HL-60/S4 treated with phorbol 12-myristate 13-acetate at 8.2 ng/mL for 4 days and 3 days (cell line): ENCODE results near the gene CPVL.

Source experiments
- in situ Hi-C: fragments of 300-500 bp; cut with MboI; formaldehyde crosslinking; loops from 2 replicates; pipeline ENCODE4 v1.15.0; 2022; ENCODE audit warnings: low sequenced_read_pairs

Gene CPVL

DNA sequence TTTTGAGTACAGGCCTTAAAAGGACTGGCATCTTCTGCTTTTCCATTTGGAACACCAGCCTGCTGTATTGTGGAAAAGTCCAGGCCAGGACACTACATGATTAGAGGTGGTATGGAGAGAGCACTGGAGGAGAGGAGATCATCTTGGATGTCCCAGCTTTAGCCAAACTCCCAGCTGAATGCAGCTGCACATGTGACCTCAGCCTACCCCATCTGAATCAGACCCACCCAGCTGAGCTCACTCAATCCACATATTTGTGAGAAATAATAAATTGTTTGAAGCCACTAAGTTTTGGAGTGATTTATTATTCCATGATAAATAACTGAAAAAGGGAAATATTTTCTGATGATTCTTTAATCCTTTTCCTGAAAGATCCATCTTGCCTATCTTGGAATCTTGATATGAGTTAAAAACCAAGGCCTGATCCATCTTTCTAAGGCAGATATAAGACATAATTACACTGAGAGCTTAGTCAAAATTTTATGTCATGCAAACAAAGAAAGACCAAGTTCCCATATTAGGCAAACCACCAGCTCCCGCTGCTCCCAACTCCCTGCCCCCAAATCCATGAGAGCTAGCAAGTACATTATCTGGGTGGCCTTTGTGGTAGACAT lies 133.1 kb downstream of the CPVL start:
- in situ Hi-C loops: no loop called here

DNA sequence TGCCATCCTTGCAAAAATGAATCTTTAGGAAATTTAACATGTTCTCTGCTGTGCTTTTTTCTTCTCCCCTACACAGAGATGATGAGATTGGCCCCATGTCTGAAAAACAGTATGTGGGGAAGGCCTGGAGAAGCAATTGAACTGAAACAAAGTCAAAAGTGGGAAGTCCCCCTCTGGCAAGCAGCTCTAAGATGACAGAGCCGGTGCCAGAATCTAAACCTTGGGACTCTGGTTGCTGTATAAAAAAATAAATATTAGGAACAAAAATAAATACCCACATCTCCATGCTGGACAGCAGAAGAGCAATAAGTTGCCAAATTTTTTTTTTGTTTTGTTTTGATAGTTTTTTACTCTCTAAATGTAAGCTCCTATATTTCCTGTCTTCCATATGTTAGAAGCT lies 136.4 kb downstream of the CPVL start:
- in situ Hi-C loops: no loop called here

- in situ Hi-C loops: no loop called here
Observed at GRCh38 chr7:29008590-29008989, 137.7 kb downstream of the CPVL start.

DNA sequence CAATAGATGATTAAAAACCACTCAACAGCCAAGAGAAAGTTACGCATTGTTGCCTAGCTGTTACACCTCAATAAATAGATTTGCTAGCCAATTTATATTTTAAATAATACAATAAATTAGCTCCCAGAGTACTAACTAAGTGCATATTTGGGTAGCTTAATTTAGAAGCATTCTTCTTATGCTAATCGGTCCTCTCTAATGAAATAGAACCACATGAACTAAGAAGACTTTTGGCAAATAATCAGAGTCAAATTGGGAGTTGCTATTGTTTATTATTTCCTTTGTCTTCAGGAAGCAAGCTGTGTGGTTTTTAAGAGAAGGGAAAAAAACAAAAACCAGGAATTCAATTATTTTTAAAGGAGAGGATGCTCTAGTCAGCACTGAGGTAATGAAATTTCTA lies 139.2 kb downstream of the CPVL start:
- in situ Hi-C loops: no loop called here

DNA sequence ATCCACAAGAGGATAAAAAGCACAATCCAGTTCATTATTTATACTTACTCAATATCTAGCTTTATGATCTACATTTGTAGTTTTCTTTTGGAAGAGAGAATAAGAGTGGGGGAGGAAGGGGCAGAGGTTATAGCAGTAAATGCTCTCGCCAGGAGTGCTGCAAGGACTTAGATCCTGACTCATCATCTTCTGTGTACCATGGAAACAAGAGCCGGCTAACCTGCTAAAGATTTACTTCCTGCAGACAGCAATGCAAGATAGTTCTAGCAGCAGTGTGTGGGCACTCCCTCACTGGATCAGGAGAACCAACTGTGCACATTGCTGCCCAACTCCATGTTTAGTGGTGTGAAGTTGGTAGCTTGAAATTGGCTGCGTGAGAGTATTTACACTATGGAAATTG lies 140.5 kb downstream of the CPVL start:
- in situ Hi-C loops: no loop called here

- in situ Hi-C loops: no loop called here
Observed at GRCh38 chr7:29005406-29005805, 140.9 kb downstream of the CPVL start.

GRCh38 chr7:29003703-29004102 lies 142.6 kb downstream of the CPVL start:
- in situ Hi-C loops: no loop called here

DNA sequence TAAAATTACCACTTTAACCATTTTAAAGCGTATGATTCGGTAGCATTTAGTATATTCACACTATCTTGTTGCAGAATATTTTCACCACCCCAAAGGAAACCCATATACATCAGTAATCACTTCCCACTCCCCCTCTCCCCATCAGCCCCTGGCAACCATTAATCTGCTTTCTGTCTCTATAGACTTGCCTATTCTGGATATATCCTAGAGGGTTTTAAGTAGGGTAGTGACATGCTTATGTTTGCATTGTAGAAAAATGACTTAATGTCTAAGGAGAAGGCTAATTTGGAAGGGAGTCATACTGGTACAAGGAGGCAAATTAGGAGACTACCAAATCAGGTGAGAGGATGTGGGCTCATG lies 145.6 kb downstream of the CPVL start:
- in situ Hi-C loops: no loop called here

DNA sequence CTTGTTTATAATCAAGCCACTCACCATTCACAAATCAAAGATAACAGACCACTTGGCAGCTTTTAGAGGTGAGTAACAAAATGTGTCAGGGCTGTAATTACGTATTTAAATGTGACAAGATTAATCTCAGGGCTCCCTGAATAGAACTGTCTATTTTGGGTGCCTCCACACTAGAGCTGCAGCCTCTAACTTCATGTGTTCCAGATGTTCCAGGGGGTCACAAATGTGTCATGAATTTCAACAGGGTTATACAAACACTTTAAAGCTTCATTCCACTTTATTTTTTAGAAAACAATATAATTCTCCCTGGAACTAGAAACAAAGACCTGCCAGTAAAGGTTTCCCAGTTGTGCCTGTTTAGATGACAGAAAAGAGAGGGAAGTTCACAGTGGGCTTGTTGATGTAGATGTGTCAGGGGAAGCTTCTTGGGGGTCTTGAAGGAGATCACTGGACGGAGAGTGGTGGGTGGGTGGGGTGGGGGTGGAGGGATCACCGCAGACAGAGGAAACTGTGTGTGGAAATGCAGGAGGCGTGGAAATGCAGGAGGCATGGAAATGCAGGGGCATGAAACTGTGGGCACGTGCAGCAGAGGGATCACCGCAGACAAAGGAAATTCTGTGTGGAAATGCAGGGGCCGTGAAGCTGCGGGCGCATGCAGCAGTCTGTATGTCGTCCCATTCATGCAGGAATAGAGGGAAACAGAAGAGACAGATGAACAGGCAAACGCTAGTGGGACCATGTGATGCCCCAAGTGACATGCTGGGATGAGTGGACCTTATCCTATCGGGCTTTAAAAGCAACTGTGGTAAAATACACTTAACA lies 146.2 kb downstream of the CPVL start:
- in situ Hi-C loops: no loop called here

DNA sequence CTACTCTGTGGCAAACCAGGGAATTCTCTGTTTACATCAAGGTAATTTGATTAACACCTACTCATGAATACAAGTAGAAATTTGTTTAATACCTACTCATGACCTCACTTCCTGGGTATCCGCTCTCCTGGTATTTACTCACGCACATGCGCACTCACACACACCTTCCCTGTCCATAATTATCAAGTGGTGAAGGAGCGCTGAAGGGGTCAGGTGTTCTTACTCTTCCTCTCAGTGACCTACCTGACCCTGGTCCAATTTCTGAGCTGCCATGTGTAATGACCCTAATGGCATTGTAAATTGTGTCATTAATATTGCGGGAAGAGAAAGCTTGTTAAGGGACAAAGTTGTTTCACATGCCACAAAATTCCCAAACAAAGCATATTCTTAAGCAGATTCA lies 146.9 kb downstream of the CPVL start:
- in situ Hi-C loops: no loop called here

DNA sequence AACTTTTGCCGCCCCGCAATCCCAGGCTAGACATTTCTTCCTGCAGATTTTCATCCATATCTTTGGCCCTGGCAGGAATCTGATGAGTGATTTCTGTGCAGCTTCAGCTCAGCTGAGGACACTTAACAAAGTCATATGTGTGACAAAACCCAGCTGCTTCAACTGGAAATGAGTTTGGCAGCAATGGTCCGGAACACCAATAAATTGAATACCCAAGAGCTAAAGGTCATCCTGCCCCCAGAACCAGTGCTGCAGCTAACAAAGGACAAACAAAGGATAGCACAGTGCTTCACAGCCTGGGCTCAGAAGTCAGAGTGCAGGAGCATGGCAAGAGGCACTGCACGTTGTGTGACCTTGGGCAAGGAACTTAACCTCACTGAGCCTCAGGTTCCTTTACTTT lies 148.2 kb downstream of the CPVL start:
- in situ Hi-C loops: no loop called here

DNA sequence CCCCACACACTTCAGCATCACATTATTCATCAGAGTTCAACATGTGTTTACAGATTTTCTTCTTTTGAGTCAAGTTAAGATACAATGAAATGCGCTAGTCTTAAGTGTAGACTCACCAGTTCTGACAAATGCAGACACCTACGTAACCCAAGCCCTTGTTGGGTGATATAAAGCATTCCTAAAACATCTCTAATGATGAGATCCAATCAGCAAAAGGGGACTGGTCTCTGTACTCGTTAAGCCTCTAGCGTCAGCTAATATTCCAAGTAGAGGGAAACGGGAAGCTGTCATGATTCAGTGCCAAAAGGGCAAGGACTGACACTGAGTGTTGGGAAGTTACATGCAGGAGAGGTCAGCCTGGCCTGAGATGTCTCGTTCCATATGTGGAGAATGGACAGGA lies 149.5 kb downstream of the CPVL start:
- in situ Hi-C loops: no loop called here

DNA sequence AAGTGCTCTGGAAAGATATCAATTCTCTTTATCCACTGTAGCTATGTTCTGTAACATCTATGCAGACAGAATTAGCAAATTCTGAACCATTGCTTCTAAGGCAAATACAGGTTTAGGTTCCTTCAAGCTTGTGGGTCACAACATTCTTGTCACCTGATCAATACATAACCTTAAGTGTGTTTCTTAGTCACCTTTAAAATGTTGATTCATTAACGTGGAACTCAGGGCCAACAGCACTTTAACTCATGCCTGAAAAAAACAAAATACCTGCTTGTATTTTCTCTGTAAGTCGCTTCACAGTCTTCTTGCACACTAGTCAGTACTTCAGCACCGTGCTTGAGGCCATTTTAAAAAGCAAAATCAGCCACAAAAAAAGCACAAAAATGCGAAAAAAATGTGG lies 153.0 kb downstream of the CPVL start:
- in situ Hi-C loops: no loop called here

DNA sequence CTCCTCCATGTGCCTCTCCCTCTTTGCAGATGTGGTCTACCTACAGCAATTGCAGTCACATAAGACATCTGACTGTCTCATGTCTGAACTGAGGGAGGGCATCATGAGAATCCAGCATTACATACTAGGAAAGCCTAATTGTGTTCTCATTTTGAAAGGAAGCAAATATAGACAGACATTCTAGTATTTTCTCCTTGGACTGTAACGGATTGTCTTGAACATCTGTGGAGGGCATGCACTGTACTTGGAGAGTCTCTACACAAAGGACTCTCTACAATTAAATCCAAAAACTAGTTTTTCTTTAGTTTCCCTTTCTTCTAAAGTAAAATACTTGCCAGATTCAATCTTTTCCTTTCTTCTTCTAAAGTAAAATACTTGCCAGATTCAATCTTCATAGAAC lies 153.5 kb downstream of the CPVL start:
- in situ Hi-C loops: no loop called here

DNA sequence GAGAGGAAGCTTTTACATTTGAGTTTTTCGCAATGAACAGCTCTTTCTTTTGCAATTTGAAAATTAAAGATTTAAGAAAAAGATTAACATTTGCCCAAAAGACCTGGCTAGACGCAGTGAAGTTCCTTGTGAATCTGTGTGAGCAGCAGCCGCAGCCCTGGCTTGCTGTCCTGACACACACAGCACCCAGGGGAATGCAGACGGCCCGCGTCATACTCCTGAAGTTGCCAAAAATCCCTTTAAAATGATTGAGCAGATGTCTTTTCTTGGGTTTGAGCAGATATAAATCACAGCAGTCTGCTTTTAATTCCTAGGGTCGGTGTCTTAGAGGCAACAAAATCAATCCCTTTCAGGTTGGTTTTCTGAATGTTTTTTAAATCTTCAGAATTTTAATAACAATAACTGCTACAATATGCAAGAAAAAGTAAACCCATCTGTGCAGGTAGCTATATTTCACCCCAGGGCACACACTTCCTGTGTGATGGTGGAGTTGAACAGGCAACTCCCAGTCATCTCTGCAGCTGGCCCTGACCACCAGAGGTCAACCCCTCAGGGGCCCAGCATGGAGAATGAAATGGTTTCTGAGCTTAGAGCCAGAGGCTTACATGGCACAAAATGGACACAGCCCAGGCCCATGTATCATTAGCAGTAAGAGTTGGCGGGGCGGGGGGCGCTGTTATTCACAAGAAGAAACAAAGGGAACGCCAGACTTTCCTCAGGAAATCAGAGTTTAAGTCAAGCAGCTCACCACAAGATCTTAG lies 156.0 kb downstream of the CPVL start:
- in situ Hi-C loops: no loop called here

DNA sequence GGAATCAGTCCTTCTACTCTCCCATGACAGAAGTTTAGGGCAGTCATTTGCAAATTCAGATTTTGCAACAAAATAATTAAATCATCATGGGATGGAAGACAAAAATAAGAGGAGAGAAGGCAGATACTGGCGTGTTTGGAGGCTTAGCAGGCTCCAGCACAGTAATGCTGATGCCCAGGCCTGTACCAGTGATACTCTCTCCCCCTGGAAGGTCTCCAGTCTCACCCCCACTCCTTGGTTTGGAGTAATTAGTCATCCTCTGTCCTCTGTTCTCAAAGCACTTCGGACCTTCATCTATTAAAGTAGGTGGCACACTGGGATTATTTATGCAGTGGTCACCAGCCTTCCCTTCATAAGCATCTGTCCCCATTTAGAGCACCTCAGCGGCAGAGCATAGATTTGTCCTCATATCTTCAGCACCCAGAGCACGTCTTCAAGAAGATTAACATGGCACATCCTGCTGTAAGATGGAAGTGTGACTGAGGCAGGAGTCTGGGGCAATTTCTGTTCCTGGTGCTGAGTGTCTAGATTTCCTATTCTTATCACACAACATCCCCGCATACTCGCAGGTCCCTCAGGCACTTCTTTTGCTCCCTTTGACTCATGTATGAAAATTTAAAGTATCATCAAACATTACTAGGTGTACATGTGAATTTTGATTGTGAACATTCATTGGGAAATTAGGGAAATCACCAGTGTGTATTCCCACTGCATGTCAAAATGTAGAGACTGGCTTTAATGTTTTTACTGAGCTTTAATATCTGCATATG lies 156.9 kb downstream of the CPVL start:
- in situ Hi-C loops: no loop called here

GRCh38 chr7:28988810-28989209 lies 157.5 kb downstream of the CPVL start:
- in situ Hi-C loops: no loop called here

GRCh38 chr7:28988091-28988490 lies 158.2 kb downstream of the CPVL start:
- in situ Hi-C loops: no loop called here

DNA sequence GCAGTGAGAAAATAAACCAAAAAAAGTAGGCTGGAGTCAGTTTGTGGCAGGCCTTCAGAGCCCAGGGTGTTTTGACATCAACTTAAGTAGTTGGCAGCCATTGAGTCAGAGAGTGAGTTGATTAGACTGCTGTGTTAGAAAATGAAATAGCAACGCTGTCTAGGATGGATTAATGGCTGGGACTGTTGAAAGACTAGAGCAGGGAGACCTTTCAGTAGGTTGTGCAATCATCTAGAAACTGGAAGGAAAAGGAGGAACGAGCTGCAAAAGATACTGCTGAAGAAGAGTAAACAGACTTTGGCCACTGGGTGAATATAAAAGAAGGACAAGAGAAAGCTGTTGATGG lies 159.6 kb downstream of the CPVL start:
- in situ Hi-C loops: no loop called here

GRCh38 chr7:28986028-28986764 lies 160.1 kb downstream of the CPVL start:
- in situ Hi-C loops: no loop called here

DNA sequence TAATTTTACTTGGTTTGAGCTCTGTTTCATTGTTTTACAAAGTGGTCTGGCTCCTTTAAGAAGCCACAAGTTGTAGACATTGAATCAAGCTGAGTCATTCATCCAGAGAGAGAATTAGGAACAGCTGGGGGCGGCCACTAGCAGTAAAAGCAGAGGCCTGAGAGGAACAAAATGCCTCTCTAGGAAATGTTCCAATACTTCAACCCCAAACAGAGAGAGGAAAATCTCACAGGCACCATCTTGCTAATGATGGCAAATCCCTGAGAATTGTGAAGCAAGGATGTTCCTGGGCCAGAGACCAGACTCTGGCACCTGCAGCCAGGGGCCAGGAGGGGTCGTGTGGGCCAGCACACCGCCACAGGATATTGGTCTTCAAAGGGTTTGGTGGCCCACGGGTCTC lies 161.7 kb downstream of the CPVL start:
- in situ Hi-C loops: no loop called here
